ENCODE measurements around the gene VAV3. TPM values are rescaled to one million over a fixed set of nuclear protein-coding genes. Genes with fewer than 3 reads are reported as not detected.
"Not testable (repeated sequence)": the region's sequence is repeated elsewhere in the genome, so short reads cannot be mapped to it uniquely, and the experiment has no call there.

VAV3 gene
- total RNA-seq, 1 donor from 2014 or later: 57.5 TPM

DNA sequence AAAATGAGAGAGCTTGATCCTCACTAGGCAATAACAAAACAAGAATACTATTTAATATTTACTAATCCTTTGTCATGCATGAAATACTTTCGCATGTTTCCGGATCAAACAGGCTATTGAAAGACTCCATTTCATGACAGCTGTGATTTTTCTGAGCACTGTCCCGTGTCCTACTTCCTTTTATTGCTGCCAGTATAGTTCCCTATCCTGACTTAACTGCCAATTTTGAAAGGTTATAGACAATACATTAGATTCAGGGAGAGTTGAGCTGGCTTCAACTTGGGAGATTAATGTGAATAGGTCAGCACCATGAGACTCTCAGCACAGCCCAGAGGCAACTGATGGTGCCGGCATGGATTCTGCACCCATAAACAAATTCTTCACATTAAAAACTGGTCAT is 225.8 kb downstream of the VAV3 start:
- DNase-seq (ENCODE audit: low spot score): no peak

DNA sequence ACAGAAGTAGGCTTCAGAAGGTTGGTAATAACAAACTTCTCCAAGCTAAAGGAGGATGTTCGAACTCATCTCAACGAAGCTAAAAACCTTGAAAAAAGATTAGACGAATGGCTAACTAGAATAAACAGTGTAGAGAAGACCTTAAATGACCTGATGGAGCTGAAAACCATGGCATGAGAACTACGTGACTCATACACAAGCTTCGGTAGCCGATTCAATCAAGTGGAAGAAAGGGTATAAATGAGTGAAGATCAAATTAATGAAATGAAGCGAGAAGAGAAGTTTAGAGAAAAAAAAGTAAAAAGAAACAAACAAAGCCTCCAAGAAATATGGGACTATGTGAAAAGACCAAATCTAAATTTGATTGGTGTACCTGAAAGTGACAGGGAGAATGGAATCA is 231.6 kb downstream of the VAV3 start:
- DNase-seq (ENCODE audit: low spot score): not testable (repeated sequence)

DNA sequence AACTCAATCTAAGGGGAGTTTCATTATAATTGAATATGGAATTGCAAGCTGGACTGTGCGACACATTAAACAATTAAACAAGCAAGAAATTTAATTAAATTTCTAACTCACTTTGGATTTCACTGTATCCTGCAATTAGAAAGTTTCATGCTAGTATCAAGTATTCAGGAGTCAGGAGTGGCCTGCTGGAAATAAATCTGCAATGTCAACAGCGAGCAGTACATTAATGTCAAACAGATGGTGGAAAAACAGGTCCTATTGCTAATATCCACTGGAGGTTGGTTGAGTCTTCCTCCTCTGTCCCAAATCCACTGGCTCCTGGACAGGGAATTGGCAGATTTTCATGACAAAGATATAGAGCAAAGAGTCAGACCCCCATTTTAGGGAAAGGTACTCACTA is 237.1 kb downstream of the VAV3 start:
- DNase-seq (ENCODE audit: low spot score): no peak

DNA sequence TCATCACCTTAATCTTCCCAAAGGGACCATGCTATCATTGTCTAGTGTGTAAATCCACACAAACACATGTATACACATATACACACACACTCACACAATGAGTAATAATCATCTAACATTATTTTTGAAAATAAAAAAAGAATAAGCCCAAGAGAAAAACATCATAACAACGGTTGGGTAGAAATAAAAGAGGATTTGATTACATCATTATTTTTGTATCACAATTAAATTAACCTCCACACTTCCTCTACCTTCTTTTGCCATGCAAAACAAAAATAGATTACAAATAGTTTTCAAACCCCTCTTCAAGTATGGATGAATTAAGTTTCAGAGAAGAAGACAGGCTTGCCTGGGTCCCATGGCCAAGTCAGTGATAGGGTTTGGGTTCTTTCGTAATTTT is 238.1 kb downstream of the VAV3 start:
- no peak for DNase-seq (ENCODE audit: low spot score)

DNA sequence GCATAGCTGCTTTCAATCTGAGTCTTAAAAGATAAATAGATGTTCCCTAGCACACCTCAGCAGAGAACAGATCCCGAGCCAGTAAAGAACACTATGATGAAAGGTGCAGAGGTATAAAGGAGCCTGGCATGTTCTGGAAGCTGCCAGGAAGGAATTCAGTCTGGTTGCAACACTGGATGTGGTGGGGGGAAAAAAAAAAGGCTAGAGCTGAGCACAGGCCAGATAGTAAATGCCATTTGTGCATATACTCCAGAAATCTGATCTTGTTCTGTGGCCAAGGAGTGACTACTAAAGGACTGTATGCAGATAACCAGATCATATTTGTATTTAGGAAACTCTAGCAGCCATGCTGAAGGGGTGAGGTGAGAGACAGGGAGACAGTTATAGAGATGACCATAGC is 240.3 kb downstream of the VAV3 start:
- no peak for DNase-seq (ENCODE audit: low spot score)

DNA sequence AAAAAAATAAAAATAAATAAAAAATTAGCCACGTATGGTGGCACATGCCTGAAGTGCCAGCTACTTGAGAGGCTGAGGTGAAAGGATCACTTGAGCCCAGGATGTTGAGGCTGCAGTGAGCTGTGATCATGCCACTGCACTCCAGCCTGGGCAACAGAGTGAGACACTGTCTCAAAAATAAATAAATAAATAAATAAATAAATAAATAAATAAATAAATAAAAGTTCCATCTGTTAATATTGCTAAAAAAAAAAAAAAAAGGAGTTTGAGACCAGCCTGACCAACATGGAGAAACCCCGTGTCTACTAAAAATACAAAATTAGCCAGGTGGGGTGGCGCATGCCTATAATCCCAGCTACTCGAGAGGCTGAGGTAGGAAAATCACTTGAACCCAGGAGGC is 244.8 kb downstream of the VAV3 start:
- DNase-seq (ENCODE audit: low spot score): not testable (repeated sequence)

DNA sequence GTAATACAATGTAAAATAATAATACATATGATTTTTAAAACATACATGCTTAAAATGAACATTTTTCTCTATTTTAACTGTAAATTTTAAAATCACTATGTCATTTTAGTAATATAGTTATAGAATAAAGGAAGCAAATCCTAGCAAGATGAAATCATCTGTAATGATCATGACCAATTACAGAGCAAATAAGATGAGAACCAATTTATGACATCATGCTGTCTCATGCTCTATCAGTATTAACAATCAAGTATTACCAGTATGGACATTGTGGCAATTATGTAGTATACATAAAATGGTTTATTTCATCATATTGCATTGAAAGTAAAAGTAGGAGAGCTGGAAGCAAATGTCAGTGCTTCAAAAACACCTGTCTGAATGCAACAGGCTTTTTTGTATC is 255.0 kb downstream of the VAV3 start:
- no peak for DNase-seq (ENCODE audit: low spot score)

DNA sequence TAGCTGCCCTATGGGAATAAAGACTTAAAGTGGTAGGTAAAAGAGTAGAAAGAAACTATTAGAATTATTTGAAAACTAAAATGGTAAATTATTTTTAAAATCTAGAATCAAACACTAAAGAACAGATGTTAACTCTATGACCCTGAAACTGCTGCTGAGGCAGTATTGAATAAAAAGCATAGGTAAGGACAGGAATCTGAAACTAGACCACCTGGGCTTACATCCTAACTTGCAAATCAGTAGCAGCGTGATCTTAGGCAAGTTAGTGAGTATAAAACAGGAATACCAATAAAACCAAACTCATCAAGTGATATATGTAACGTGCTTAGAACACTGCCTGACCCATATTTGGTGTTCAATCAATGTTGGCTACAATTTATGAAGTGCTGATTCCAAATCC is 257.9 kb downstream of the VAV3 start:
- no peak for DNase-seq (ENCODE audit: low spot score)

DNA sequence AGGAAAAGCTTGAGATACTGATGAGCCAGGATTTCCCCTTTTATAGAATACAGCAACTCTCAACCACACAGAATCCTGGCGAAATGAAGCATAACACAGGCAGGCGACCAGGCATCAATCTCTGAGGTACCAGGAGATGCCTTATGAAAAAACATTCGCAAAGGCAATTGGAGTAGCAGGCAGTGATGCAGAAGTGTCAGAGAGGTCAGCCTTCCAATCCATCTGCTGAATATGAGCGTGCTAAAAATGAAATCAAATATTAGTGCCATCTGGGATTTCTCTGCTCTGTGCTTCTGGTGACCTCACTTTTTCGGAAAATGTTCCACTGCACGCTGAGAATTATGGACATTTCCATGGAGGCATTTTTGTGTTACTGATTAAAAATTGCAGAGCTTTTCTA is 258.8 kb downstream of the VAV3 start:
- no peak for DNase-seq (ENCODE audit: low spot score)

DNA sequence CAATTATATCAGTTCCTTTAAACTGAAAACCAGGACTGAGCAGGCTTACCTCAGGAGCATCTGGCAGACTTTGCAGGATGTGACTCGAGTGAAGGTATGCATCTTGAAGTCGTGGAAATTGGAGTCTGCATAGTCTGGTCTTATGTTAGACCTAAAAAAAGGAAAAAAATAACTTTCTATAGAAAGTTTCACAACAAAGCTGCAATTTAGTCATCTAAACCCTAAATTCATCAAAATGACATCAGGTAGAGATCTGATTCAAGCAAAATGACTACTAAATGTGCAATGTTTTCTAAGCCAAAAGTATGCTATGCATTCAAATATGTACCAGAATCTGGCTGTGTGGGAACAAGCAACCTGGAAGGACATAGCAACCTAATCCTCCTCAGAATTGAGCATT is 260.1 kb downstream of the VAV3 start:
- DNase-seq (ENCODE audit: low spot score): no peak

DNA sequence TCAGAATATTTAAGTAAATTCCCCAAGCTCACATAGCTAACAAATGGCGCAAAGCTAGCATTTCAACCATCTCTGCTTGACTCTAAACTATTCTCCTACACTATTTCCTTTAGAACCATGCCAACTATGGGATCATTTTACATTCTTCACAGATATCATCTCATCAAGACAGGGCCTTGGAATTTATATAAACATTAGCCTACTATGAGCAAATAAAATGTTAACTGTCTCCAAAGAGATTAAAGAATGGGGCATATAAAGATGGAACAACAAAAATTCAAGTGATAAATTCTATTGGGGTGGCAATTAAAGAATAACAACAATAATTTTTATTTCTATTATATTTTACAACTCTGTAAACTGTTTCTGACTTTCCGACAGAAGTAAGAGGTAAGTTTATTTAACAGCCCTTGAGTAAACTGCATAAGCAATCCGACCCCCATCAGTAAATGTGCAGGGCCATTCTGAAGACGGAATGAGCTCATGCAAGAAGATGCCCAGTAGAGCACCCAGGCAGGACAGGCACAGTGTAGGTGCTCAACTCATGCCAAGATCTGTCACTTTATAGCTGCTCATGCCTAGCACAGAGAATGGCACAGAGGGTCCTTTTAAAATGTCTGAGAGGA is 261.9 kb downstream of the VAV3 start:
- DNase-seq (ENCODE audit: low spot score): no peak

DNA sequence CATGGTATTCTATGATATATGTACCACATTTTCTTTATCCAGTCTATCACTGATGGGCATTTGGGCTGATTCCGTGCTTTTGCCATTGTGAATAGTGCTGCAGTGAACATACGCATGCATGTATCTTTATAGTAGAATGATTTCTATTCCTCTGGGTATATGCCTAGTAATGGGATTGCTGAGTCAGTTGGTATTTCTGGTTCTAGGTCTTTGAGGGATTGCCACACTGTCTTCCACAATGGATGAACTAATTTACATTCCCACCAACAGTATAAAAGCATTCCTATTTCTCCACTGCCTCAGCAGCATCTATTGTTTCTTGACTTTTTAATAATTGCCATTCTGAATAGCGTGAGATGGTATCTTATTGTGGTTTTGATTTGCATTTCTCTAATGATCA is 264.3 kb downstream of the VAV3 start:
- DNase-seq (ENCODE audit: low spot score): not testable (repeated sequence)

DNA sequence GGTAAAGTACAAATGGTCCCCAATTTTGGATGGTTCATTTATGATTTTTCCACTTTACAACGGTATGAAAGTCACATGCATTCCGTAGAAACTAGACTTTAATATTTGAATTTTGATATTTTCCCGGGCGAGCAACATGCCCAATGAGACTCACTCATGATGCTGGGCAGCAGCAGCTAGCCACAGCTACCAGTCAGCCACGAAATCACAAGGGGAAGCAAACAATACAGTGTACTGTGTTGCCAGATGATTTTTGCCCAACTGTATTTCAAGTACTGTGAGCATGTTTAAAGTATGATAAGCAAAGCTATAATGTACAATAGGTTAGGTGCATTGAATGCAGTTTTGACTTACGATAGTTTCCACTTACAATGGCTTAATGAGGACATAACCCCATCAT is 266.8 kb downstream of the VAV3 start:
- DNase-seq (ENCODE audit: low spot score): no peak

DNA sequence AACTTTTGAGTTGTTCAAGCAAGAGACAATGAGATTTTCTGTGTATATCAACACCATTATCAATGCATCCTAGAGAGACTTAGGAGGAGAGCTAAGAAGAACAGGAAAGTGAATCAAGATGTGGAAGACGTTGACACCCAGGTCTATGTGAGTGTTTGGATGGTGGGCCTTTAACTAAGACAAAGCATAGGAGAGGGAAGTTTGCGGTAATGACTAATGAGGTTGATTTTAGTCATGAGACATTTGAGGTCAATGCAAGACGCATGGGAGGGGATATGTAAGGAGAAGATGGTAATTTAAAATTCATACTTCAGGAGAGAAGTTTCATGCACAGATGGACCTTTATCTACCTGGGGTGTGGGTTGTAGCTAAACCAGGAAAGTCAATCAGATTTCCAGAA is 269.6 kb downstream of the VAV3 start:
- no peak for DNase-seq (ENCODE audit: low spot score)

DNA sequence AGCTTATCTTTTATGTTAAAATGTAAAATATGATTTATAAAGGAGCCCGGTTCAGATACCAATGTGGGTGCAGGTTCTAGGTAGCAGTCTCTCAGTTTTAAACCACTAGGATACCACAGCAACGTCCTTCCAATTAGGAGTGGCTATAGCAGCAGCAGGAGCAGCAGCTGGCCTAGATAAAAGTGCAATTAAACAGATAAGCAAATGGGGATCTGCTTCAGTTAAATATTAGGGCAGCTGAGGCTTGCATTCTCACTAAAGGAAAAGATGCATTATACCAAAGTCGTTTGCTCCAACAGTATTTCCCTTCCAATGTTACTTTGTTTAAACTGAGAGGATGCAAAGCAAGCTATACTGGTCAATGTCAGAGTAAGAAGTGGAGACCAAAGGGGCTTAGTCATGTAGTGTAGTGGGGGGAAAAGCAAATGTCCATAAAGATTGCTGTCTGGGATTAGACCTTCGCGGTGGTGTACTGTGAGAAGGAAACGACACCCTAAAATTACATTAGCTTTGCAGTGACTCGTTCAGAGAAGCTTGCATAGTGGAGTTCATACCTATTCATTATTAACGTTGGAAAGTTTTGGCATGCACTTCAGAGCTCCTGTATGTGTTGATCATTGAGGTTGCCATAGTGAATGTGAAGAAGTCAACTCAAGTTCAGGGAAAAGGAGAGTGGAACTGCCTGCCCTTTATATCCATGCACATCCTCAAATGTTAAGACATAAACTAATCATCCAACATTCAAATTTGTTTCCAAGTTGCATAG is 272.2 kb downstream of the VAV3 start:
- no peak for DNase-seq (ENCODE audit: low spot score)

DNA sequence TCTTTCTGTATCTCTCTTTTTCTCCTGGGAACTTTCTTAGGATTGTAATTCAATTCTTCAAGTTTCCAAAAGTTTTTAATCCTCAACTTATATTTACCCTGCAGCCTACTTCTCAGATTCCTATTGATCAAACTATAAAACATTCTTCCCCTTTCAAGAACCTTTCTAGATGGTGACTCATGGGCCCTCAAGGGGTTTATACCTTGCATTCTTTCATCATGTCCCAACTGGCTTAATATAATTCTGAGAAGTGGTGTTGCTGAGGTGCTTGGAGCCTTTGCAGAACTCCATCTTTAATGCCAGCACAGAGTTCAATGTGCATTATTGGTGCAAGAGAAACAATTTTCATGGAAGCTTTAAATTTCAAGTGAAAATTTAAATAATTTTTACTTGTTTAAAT is 273.4 kb downstream of the VAV3 start:
- DNase-seq (ENCODE audit: low spot score): no peak

DNA sequence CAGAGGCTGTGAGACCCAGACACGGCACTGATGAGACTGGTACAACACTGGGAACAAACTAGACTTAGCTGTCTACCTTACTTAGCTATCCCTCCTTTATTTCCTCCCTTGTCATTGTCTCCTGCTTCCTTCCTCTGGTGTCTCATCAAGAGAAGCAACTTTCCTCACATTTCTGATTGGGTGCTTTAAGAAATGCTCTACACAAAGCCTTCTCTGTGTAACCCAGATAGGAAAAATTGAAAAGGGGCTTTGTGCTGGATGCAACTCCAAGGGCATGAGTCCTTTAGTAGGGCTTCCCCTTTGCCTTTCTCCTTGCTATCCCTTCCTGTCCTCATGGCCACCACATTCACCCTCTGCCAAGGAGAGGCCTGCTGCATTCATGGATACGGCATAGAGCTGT is 274.5 kb downstream of the VAV3 start:
- no peak for DNase-seq (ENCODE audit: low spot score)

DNA sequence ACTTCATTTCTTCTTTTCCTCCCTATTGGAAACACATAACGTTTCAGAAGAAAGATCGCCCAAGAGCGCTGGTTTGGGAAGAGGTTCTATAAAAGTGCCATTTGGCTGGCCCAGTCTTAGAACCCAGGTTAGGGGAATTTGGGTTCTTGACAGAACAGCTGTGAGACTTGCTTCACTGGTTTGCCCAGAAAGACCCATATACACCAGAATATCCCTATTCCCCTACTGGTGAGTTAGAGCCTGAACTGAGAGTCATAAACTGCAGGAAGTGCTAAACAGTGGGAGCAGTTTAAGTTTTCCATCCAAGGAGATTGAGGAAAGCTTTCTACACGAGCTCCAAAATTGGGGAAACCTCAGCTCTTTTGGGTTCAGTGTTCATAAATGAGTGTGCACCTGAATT is 275.2 kb downstream of the VAV3 start:
- no peak for DNase-seq (ENCODE audit: low spot score)

DNA sequence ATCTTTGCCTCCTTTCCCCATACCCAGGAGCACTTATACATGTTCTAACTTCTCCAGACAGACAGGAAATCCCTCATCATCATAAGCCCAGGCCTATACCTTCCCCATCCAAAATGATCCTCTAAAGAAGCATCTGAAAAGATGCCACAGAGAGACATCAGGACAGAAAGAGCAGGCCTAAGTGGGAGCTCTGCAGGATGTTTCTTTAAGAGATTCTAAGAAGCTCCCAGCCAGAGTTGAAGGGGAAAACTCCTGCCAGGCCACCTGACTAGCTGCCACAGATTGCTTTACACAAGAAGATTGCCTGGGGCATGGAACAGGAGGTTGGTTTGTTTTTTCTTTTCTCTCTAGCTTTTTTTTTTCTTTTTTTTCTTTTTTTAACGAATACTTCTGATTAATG is 275.8 kb downstream of the VAV3 start:
- peak; percentile 49 for DNase-seq (ENCODE audit: low spot score)

DNA sequence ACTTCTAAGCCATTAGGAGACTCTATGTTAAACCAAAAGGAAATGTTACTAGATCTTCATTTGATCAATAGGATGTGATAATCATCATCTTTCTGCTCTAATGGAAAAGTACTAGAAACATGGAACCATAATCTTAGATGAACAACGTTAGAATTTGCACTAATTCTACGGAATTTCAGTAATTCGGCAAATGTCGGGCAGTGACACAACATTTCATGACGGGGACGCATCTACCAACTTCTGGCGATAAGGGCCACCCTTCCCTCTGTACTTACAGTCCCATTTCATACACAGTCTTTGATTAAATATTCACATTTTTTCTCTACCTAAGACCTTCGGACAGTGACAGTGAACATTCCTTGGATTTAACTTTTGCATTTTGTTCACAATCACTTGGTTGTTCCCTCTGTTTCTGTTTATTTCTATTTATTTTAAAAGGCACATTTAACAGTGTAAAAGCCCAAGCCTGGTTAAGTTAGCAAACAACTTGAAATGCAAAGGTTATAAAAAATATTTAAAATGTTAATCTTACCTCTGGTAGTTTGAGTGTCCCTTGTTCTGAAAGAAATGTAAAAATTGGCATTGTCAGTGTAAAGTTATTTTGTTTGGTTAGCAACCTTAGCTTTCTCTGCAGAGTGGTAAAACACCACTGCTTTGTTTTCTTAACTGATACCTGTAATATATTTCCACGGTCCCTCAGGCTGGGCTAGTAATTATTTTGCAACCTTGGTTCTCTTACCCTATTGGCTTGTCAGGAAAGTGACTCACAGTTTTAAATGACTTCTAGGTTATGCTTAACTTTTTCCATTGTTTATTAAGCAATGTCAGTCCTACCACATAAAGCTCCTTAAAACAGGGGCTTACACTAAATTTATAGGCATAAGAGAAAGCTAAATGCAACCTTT is 276.9 kb downstream of the VAV3 start:
- no peak for DNase-seq (ENCODE audit: low spot score)

DNA sequence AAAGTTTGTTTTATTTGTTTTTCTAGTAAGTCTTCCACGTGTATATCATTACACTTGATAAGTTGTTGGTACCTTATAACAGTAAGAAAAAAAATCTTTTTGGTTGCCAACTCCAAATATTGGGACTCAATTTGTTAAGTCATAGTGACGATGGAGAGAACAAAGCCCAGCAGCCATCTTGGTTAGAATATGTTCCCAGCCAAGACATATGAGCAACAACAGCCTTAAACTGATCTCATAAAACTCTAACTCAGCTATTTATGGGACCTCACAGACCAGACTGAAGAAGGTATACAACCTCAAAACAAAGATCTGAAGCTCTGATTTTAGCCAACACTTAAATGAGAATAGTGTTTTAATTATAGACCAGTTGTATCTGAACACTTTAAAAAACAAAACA is 281.3 kb downstream of the VAV3 start:
- DNase-seq (ENCODE audit: low spot score): no peak

DNA sequence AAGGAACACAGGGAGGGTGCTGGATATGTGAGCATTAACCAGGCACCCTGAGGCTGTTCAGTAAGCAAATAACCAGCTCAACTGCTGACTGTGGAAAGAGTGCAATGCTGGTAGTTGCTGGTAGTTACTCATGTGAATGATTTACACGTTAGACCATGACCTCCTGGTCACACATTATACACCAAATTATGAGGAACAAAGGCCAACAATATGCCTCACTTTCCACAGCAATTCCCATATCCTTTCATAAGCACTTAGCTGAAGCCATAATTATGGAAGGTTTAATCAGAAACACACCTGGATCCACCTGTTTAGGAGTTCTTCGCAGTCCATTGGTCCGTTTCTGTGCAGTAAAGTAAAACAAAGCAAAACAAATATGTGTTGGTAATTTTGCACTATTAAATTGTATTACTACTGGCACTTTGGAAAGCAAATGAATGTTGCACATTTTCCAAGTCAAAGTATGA is 281.8 kb downstream of the VAV3 start:
- DNase-seq (ENCODE audit: low spot score): no peak

DNA sequence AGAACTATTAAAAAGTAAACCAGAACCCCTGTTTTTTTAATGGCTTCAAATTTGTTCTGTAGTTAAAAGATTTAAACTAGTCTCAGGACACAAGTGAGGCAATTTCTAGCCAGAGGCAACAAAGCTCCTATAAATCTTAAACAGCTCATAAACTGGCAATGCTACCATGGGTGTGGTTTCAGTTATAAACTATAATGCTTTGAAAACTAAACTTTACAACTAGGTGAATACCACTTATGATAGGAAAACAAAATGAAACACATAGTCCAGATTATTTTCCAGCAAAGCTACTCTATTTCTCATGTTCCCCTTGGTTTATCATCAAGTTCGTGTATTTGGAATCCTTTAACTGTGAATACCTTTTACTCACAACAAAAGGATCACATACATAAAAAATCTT is 282.5 kb downstream of the VAV3 start:
- DNase-seq (ENCODE audit: low spot score): no peak
